Progenitor cell of endocrine pancreas (in vitro differentiated cells): Measurements from ENCODE around the gene MAT1A. TPM values are rescaled to one million over a fixed set of nuclear protein-coding genes. Genes with fewer than 3 reads are reported as not detected.

ENCODE experiments used
- DNase-seq: peaks from one replicate; pipeline ENCODE4 v3.0.0; 2021; ENCODE audit warnings: low spot score; ENCODE audit not compliant: unreplicated experiment
- H3K27ac Mint-ChIP-seq: 2 replicates; pipeline ENCODE4 v1.8.0; 2021; ENCODE audit warnings: mild to moderate bottlenecking, moderate library complexity, mixed read lengths
- H3K27me3 Mint-ChIP-seq: 2 replicates; pipeline ENCODE4 v1.8.0; 2021; ENCODE audit warnings: mixed read lengths
- H3K36me3 Mint-ChIP-seq: 2 replicates; pipeline ENCODE4 v1.8.0; 2022; ENCODE audit warnings: mixed read lengths; ENCODE audit not compliant: insufficient read depth
- H3K4me1 Mint-ChIP-seq: 2 replicates; pipeline ENCODE4 v1.8.0; 2021; ENCODE audit warnings: low read depth, mixed read lengths
- H3K4me3 Mint-ChIP-seq: 2 replicates; pipeline ENCODE4 v1.8.0; 2021; ENCODE audit warnings: low read depth, mild to moderate bottlenecking, moderate library complexity, mixed read lengths
- H3K9me3 Mint-ChIP-seq: 2 replicates; pipeline ENCODE4 v1.8.0; 2021; ENCODE audit warnings: low read depth, mixed read lengths
- CTCF ChIP-seq: fragments of 200-600 bp; sonication (generic); IDR thresholded peaks from one replicate; pipeline ENCODE4 v1.5.0; 2021; ENCODE audit warnings: antibody characterized with exemption, mild to moderate bottlenecking; ENCODE audit not compliant: unreplicated experiment
- total RNA-seq: library from RNA; stranded (reverse); gene quantifications from 2 replicates; pipeline ENCODE4 v1.2.1, GENCODE V29; 2021

Gene MAT1A
- total RNA-seq, 1 donor from 2014 or later = 0.34 TPM

- H3K4me3 Mint-ChIP-seq = no peak overlapping the region
- no peak for TF ChIP-seq CTCF
- DNase-seq = no peak
- peaks cover 11% of the 10 kb centered on the region for H3K4me1 Mint-ChIP-seq
- no peaks in the 10 kb centered on the region for H3K36me3 Mint-ChIP-seq
- no peak overlapping the region for H3K27ac Mint-ChIP-seq
- peaks cover 9% of the 10 kb centered on the region for H3K27me3 Mint-ChIP-seq
- H3K9me3 Mint-ChIP-seq = no peaks in the 10 kb centered on the region
Observed at GRCh38 chr10:80278480-80278879, 11.0 kb downstream of the MAT1A start.

- H3K4me1 Mint-ChIP-seq = peaks cover 14% of the 10 kb centered on the region
- peaks cover 9% of the 10 kb centered on the region for H3K27me3 Mint-ChIP-seq
Observed at GRCh38 chr10:80277567-80278250, 11.7 kb downstream of the MAT1A start.

GRCh38 chr10:80277016-80277415 lies 12.4 kb downstream of the MAT1A start:
- Mint-ChIP-seq H3K4me3 (no peak overlapping the region), H3K9me3 (no peaks in the 10 kb centered on the region), H3K36me3 (no peaks in the 10 kb centered on the region), H3K4me1 (peaks cover 13% of the 10 kb centered on the region), H3K27ac (no peak overlapping the region), H3K27me3 (peaks cover 9% of the 10 kb centered on the region)
- DNase-seq = no peak
- no peak for TF ChIP-seq CTCF

More at GRCh38 chr10:80277567-80278250, 11.7 kb downstream of the MAT1A start:
- no peak overlapping the region for H3K4me3 Mint-ChIP-seq
- no peaks in the 10 kb centered on the region for H3K9me3 Mint-ChIP-seq
- no peak overlapping the region for H3K27ac Mint-ChIP-seq
- no peak for DNase-seq
- no peaks in the 10 kb centered on the region for H3K36me3 Mint-ChIP-seq
- TF ChIP-seq CTCF = no peak

GRCh38 chr10:80276335-80276734 lies 13.1 kb downstream of the MAT1A start:
- no peak for TF ChIP-seq CTCF
- Mint-ChIP-seq H3K4me3 (no peak overlapping the region), H3K4me1 (peaks cover 7% of the 10 kb centered on the region), H3K36me3 (no peaks in the 10 kb centered on the region), H3K27ac (no peak overlapping the region), H3K27me3 (peaks cover 10% of the 10 kb centered on the region), H3K9me3 (no peaks in the 10 kb centered on the region)
- no peak for DNase-seq

DNA sequence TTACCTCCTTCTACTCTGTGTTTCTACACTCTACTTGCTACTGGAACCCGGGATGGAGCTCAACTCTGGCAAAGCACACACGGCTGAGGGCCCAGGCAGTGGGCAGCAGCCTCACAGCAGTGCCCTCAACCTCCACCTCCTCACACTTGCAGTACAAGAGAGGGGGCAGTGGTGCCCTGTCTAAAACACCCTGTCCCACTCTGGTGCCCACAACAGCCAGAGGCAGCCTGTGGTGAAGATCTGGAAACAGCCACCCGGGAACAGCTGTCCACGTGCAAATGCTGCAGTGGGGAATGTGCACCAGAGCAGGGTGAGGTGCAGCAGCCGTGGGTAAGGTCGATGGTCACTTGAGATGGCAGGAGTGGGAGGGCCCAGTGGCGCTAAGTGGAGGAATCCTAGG lies 13.7 kb downstream of the MAT1A start:
- no peak for TF ChIP-seq CTCF
- Mint-ChIP-seq H3K27me3 (peaks cover 13% of the 10 kb centered on the region), H3K36me3 (no peaks in the 10 kb centered on the region), H3K4me3 (no peak overlapping the region), H3K27ac (no peak overlapping the region), H3K9me3 (no peaks in the 10 kb centered on the region), H3K4me1 (peaks cover 5% of the 10 kb centered on the region)
- no peak for DNase-seq
